ENCODE data around the gene CFB.
A peak's percentile ranks its signal among the peaks of the same experiment; 100 is the strongest.

CFB gene

GRCh38 chr6:31947864-31948263, 2.0 kb downstream of the CFB start:
- CTCF ChIA-PET, result interaction anchor here (0.6 kb wide), 1 partner anchor 11 kb away, joined by 3 read pairs; no protein-coding TSS in a partner anchor
- POLR2A ChIA-PET, result interaction anchor here (3.2 kb wide), 1 partner anchor 8 kb away, joined by 11 read pairs; no protein-coding TSS in a partner anchor
- TF ChIP-seq ELF4 (IDR thresholded peaks at IDR 0.05), result no peak
- no peak for DNase-seq (ENCODE audit: extremely low spot score)

GRCh38 chr6:31948306-31948705, 2.4 kb downstream of the CFB start:
- CTCF ChIA-PET, result interaction anchor here (0.6 kb wide), 1 partner anchor 11 kb away, joined by 3 read pairs; no protein-coding TSS in a partner anchor

GRCh38 chr6:31948753-31949413, 3.0 kb downstream of the CFB start:
- ChIA-PET CTCF (no interaction called here), POLR2A (interaction anchor here (0.8 to 3.2 kb wide), 4 partner anchors 9 to 402 kb away, joined by 3 to 11 read pairs (median 3); partner anchors contain the start of gene NFKBIL1)
- no peak for DNase-seq (ENCODE audit: extremely low spot score)

More at GRCh38 chr6:31948306-31948705, 2.4 kb downstream of the CFB start:
- POLR2A ChIA-PET, result interaction anchor here (1.1 to 3.2 kb wide), 2 partner anchors 8 to 10 kb away, joined by 3 to 11 read pairs; no protein-coding TSS in a partner anchor
- DNase-seq (ENCODE audit: extremely low spot score), result no peak
- TF ChIP-seq NFRKB (IDR thresholded peaks at IDR 0.05) (no peak), FOXA1 (IDR thresholded peaks at IDR 0.05) (no peak), L3MBTL2 (conservative IDR thresholded peaks at IDR 0.05) (no peak), LEF1 (IDR thresholded peaks at IDR 0.05; ENCODE audit: borderline replicate concordance) (no peak), ELF4 (IDR thresholded peaks at IDR 0.05) (no peak), ZNF384 (IDR thresholded peaks at IDR 0.05) (no peak), PKNOX1 (IDR thresholded peaks at IDR 0.05) (no peak), SP1 (IDR thresholded peaks at IDR 0.05) (no peak), SUZ12 (IDR thresholded peaks at IDR 0.05) (no peak), TARDBP (IDR thresholded peaks at IDR 0.05) (no peak), ARNT (IDR thresholded peaks at IDR 0.05) (no peak), BHLHE40 (IDR thresholded peaks at IDR 0.05; ENCODE audit: borderline replicate concordance) (no peak), FOXM1 (IDR thresholded peaks at IDR 0.05; ENCODE audit: borderline replicate concordance) (no peak), FOXK2 (IDR thresholded peaks at IDR 0.05) (no peak), CTBP1 (IDR thresholded peaks at IDR 0.05; ENCODE audit: borderline replicate concordance) (no peak)

GRCh38 chr6:31949926-31950548, 4.1 kb downstream of the CFB start:
- TF ChIP-seq FOXK2 (IDR thresholded peaks at IDR 0.05) (no peak), LEF1 (IDR thresholded peaks at IDR 0.05; ENCODE audit: borderline replicate concordance) (no peak), ZNF384 (IDR thresholded peaks at IDR 0.05) (no peak), HDGF (IDR thresholded peaks at IDR 0.05; ENCODE audit: borderline replicate concordance) (no peak), BHLHE40 (IDR thresholded peaks at IDR 0.05; ENCODE audit: borderline replicate concordance) (no peak), PKNOX1 (IDR thresholded peaks at IDR 0.05) (no peak), FOXA1 (IDR thresholded peaks at IDR 0.05) (no peak), L3MBTL2 (conservative IDR thresholded peaks at IDR 0.05) (no peak), ARNT (IDR thresholded peaks at IDR 0.05) (no peak), TARDBP (IDR thresholded peaks at IDR 0.05) (no peak)
- ChIA-PET POLR2A (interaction anchor here (0.8 to 3.2 kb wide), 5 partner anchors 9 to 403 kb away, joined by 3 to 16 read pairs (median 3); partner anchors contain the start of genes NELFE, NFKBIL1, SKIC2 and VARS1), CTCF (no interaction called here)
- DNase-seq (ENCODE audit: extremely low spot score), result no peak

More at GRCh38 chr6:31948753-31949413, 3.0 kb downstream of the CFB start:
- TF ChIP-seq ZNF384 (IDR thresholded peaks at IDR 0.05) (no peak), NFRKB (IDR thresholded peaks at IDR 0.05) (no peak), SUZ12 (IDR thresholded peaks at IDR 0.05) (no peak), FOXM1 (IDR thresholded peaks at IDR 0.05; ENCODE audit: borderline replicate concordance) (no peak), PKNOX1 (IDR thresholded peaks at IDR 0.05) (no peak), HDGF (IDR thresholded peaks at IDR 0.05; ENCODE audit: borderline replicate concordance) (no peak), FOXK2 (IDR thresholded peaks at IDR 0.05) (no peak)

GRCh38 chr6:31952140-31952805, 6.4 kb downstream of the CFB start:
- ChIA-PET POLR2A (interaction anchor here (0.8 to 2.8 kb wide), 8 partner anchors 10 to 137 kb away, joined by 3 to 18 read pairs (median 6); partner anchors contain the start of genes DXO, EHMT2, HSPA1A and HSPA1L), CTCF (interaction anchor here (0.6 to 1.5 kb wide), 16 partner anchors 12 to 356 kb away, joined by 3 to 10 read pairs (median 4); no protein-coding TSS in a partner anchor)
- no peak for TF ChIP-seq HDGF (IDR thresholded peaks at IDR 0.05; ENCODE audit: borderline replicate concordance)
- TF ChIP-seq LEF1 (IDR thresholded peaks at IDR 0.05; ENCODE audit: borderline replicate concordance), result no peak
- no peak for TF ChIP-seq SP1 (IDR thresholded peaks at IDR 0.05)
- no peak for TF ChIP-seq FOXA1 (IDR thresholded peaks at IDR 0.05)
- no peak for TF ChIP-seq SUZ12 (IDR thresholded peaks at IDR 0.05)
- TF ChIP-seq CTBP1 (IDR thresholded peaks at IDR 0.05; ENCODE audit: borderline replicate concordance), result no peak
- no peak for TF ChIP-seq ZNF384 (IDR thresholded peaks at IDR 0.05)
- no peak for TF ChIP-seq ELF4 (IDR thresholded peaks at IDR 0.05)
- no peak for TF ChIP-seq ARNT (IDR thresholded peaks at IDR 0.05)
- no peak for TF ChIP-seq NFRKB (IDR thresholded peaks at IDR 0.05)
- TF ChIP-seq PKNOX1 (IDR thresholded peaks at IDR 0.05), result no peak
- TF ChIP-seq FOXK2 (IDR thresholded peaks at IDR 0.05), result no peak
- TF ChIP-seq L3MBTL2 (conservative IDR thresholded peaks at IDR 0.05), result no peak
- no peak for TF ChIP-seq BHLHE40 (IDR thresholded peaks at IDR 0.05; ENCODE audit: borderline replicate concordance)
- no peak for TF ChIP-seq TARDBP (IDR thresholded peaks at IDR 0.05)
- no peak for TF ChIP-seq FOXM1 (IDR thresholded peaks at IDR 0.05; ENCODE audit: borderline replicate concordance)
- DNase-seq (ENCODE audit: extremely low spot score), result peak; percentile 57

Data from HEK293T (cell line).